HG03159 (cell line): ENCODE data around the gene THOP1.
A peak's percentile ranks its signal among the peaks of the same experiment; 100 is the strongest.
"Not testable (repeated sequence)": the region's sequence is repeated elsewhere in the genome, so short reads cannot be mapped to it uniquely, and the experiment has no call there.

Source experiments
- ATAC-seq: cut with Tn5 transposase; IDR thresholded peaks from one replicate; pipeline ENCODE4 v1.9.1; 2021; ENCODE audit warnings: mild to moderate bottlenecking, moderate library complexity; ENCODE audit not compliant: unreplicated experiment

Gene THOP1

GRCh38 chr19:2780284-2780683 is 5.0 kb upstream of the THOP1 start:
- ATAC-seq: no peak

GRCh38 chr19:2782329-2782935 is 2.9 kb upstream of the THOP1 start:
- no peak for ATAC-seq

GRCh38 chr19:2782936-2783780 is 2.1 kb upstream of the THOP1 start, which contains the start of gene SGTA:
SGTA (minus strand) TSS chr19:2783273; CDS start chr19:2769068, 14,205 bp downstream.
- ATAC-seq: peak; percentile 64

- ATAC-seq: no peak
Measured at GRCh38 chr19:2783781-2784145, 1.5 kb upstream of the THOP1 start.

- no peak for ATAC-seq
Measured at GRCh38 chr19:2787115-2787514, 1.8 kb downstream of the THOP1 start.

- ATAC-seq: no peak
Measured at GRCh38 chr19:2788237-2788636, 2.9 kb downstream of the THOP1 start.

GRCh38 chr19:2790194-2790556 is 4.9 kb downstream of the THOP1 start:
- ATAC-seq: no peak

- ATAC-seq: no peak
Measured at GRCh38 chr19:2790557-2791271, 5.4 kb downstream of the THOP1 start.

- ATAC-seq: no peak
Measured at GRCh38 chr19:2791440-2791839, 6.1 kb downstream of the THOP1 start.

- ATAC-seq: no peak
Measured at GRCh38 chr19:2791876-2792275, 6.6 kb downstream of the THOP1 start.

GRCh38 chr19:2792666-2793065 is 7.4 kb downstream of the THOP1 start:
- ATAC-seq: not testable (repeated sequence)

GRCh38 chr19:2793126-2793525 is 7.8 kb downstream of the THOP1 start:
- ATAC-seq: no peak

- no peak for ATAC-seq
Measured at GRCh38 chr19:2793577-2793976, 8.3 kb downstream of the THOP1 start.

- no peak for ATAC-seq
Measured at GRCh38 chr19:2795827-2796658, 10.7 kb downstream of the THOP1 start.

- ATAC-seq: no peak
Measured at GRCh38 chr19:2796659-2797266, 11.5 kb downstream of the THOP1 start.

- ATAC-seq: no peak
Measured at GRCh38 chr19:2797280-2797679, 12.0 kb downstream of the THOP1 start.

GRCh38 chr19:2798158-2798685 is 12.9 kb downstream of the THOP1 start:
- no peak for ATAC-seq

- no peak for ATAC-seq
Measured at GRCh38 chr19:2798733-2799132, 13.4 kb downstream of the THOP1 start.

- ATAC-seq: no peak
Measured at GRCh38 chr19:2799273-2800020, 14.1 kb downstream of the THOP1 start.

GRCh38 chr19:2800506-2800905 is 15.2 kb downstream of the THOP1 start:
- no peak for ATAC-seq
